Measurements from ENCODE around the gene TYK2.

GRCh38 chr19:10353793-10354391, 26.5 kb downstream of the TYK2 start:
- TF ChIP-seq CTCF (IDR thresholded peaks at IDR 0.05) = no peak
- no peak for TF ChIP-seq EP300 (IDR thresholded peaks at IDR 0.05)

Measured in ovary (tissue), 3 donors.